ENCODE results near the gene ZNF365. TPM values are rescaled to one million over a fixed set of nuclear protein-coding genes. Genes with fewer than 3 reads are reported as not detected.

Gene ZNF365
- total and polyA plus RNA-seq, 9 of the 15 experiments (the other 6 are each of a cell fraction or from before 2014, with no cell fraction given), result 0.03 to 0.04 TPM; not detected in 7

DNA sequence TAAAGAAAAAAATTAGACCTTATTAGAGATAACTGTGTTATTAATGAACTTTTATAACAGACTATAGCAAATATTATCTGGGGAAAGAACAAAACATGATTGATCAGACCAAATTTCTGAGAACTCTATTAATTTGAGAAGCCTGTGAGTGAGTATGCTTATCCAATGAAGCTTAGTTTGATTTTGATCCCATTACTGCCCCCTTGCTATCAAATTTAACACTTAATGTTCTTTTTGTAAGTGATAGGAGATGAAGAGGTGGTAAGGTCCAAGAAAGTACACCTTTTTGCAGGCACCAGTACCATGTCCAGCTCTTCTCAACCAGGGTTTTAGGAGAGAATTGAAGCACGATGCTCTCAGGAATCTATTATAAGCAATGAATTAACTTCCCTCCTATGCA is 49.9 kb downstream of the ZNF365 start:
- no peaks in the 10 kb centered on the region for H3K4me1 ChIP-seq (replicated peaks in 1 of 2; ENCODE audit: control insufficient read depth in 2 of 2, insufficient read depth in 2 of 2, low read length in 2 of 2)
- in situ Hi-C loops (cut with MboI) (no loop called here), intact Hi-C loops (cut with micrococcal nuclease) (no loop called here)
- H3K9me1 ChIP-seq (ENCODE audit: control insufficient read depth, insufficient read depth, low read length), result no peaks in the 10 kb centered on the region
- H2AFZ ChIP-seq (ENCODE audit: low read depth, low read length), result no peak overlapping the region
- WGBS (ENCODE audit: insufficient coverage, low coverage, missing lambda C conversion rate), result 0% methylated on average over 1 of the region's 1 CpG
- no peak overlapping the region for H3K9ac ChIP-seq (ENCODE audit: insufficient read depth in 1 of 2, low read depth in 2 of 2, low read length in 2 of 2)
- DNase-seq (ENCODE audit: extremely low read depth in 1 of 4, low spot score in 3 of 4), result no peak
- no peak for TF ChIP-seq GTF2F1 (IDR thresholded peaks at IDR 0.05; ENCODE audit: low read depth, low read length)
- TF ChIP-seq PML (IDR thresholded peaks at IDR 0.05; ENCODE audit: low read length), result no peak
- TF ChIP-seq ZBTB17 (CRISPR knock-in tag; IDR thresholded peaks at IDR 0.05), result no peak
- TF ChIP-seq NFE2 (IDR thresholded peaks at IDR 0.05; ENCODE audit: low read depth), result no peak
- no peak for TF ChIP-seq ARID2 (IDR thresholded peaks at IDR 0.05)
- no peak for TF ChIP-seq MAZ (CRISPR knock-in tag; conservative IDR thresholded peaks at IDR 0.05 in 1 of 2, IDR thresholded peaks at IDR 0.05 in 1 of 2)
- no peak for TF ChIP-seq RBBP5 (IDR thresholded peaks at IDR 0.05; ENCODE audit: borderline replicate concordance, insufficient read depth, low read length, poor library complexity, severe bottlenecking)
- TF ChIP-seq ZNF146 (CRISPR knock-in tag; IDR thresholded peaks at IDR 0.05; ENCODE audit: unreplicated experiment), result no peak
- TF ChIP-seq, protein P1, sequence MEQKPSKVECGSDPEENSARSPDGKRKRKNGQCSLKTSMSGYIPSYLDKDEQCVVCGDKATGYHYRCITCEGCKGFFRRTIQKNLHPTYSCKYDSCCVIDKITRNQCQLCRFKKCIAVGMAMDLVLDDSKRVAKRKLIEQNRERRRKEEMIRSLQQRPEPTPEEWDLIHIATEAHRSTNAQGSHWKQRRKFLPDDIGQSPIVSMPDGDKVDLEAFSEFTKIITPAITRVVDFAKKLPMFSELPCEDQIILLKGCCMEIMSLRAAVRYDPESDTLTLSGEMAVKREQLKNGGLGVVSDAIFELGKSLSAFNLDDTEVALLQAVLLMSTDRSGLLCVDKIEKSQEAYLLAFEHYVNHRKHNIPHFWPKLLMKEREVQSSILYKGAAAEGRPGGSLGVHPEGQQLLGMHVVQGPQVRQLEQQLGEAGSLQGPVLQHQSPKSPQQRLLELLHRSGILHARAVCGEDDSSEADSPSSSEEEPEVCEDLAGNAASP (IDR thresholded peaks at IDR 0.05), result no peak
- no peak overlapping the region for H3K4me2 ChIP-seq (ENCODE audit: insufficient read depth, low read length)
- ChIA-PET POLR2A (no interaction called here), CTCF (ENCODE audit: low intra/inter-chr PET ratio) (no interaction called here)
- BruUV-seq (replicated peaks), result no TSS peak
- no peak for ATAC-seq
- no peaks in the 10 kb centered on the region for H3K27me3 ChIP-seq (ENCODE audit: control insufficient read depth in 2 of 2, insufficient read depth in 2 of 2, low read length in 2 of 2)
- H3K9me3 ChIP-seq (replicated peaks; ENCODE audit: control insufficient read depth, insufficient read depth, low read depth, low read length), result no peaks in the 10 kb centered on the region
- no peak overlapping the region for H3K27ac ChIP-seq (ENCODE audit: extremely low read depth, low read depth, low read length)
- H3K4me3 ChIP-seq, result no peak overlapping the region
- no peaks in the 10 kb centered on the region for H3K36me3 ChIP-seq (ENCODE audit: control insufficient read depth, insufficient read depth, low read length)
- no peaks in the 10 kb centered on the region for H3K79me2 ChIP-seq (ENCODE audit: control insufficient read depth, insufficient read depth, low read length)
- no peak for FAIRE-seq
- no peaks in the 10 kb centered on the region for H4K20me1 ChIP-seq (replicated peaks; ENCODE audit: control insufficient read depth, insufficient read depth, low read length)
